Suprapubic skin (tissue), 4 donors: ENCODE data around the gene TYRO3.

Source experiments
- CTCF ChIP-seq, 2 donors: fragments of 200-600 bp in 1 of 2; fragments of 450-650 bp in 1 of 2; sonication (generic) in 1 of 2; IDR thresholded peaks; one replicate each; pipeline ENCODE4 v1.5.1; 2016 to 2019; ENCODE audit warnings: antibody characterized with exemption in 2 of 2, mild to moderate bottlenecking in 1 of 2, moderate library complexity in 1 of 2
- EP300 ChIP-seq: sonication (generic); formaldehyde crosslinking; IDR thresholded peaks from one replicate; pipeline ENCODE4 v1.6.1; 2017; ENCODE audit warnings: antibody characterized with exemption
- POLR2A ChIP-seq, 2 donors: fragments of 450-650 bp; IDR thresholded peaks; one replicate each; pipeline ENCODE4 v1.6.1; 2017; ENCODE audit warnings: antibody characterized with exemption in 2 of 2, mild to moderate bottlenecking in 2 of 2, moderate library complexity in 2 of 2
- POLR2AphosphoS5 ChIP-seq, 3 donors: sonication (generic); formaldehyde crosslinking; IDR thresholded peaks; one replicate each; pipeline ENCODE4 v1.6.1; 2017; ENCODE audit warnings: antibody characterized with exemption in 3 of 3

- TF ChIP-seq CTCF (IDR thresholded peaks at IDR 0.05): no peak
- TF ChIP-seq POLR2A (IDR thresholded peaks at IDR 0.05): no peak
- no peak for TF ChIP-seq POLR2AphosphoS5 (IDR thresholded peaks at IDR 0.05)
- no peak for TF ChIP-seq EP300
These were observed 51.0 kb downstream of the TYRO3 start for GRCh38 chr15:41610048-41610447.
